ENCODE results near the gene CCDC28B.

- TF ChIP-seq POLR2AphosphoS5 (IDR thresholded peaks at IDR 0.05) (no peak), CTCF (IDR thresholded peaks at IDR 0.05) (no peak)
Observed at GRCh38 chr1:32151319-32151787, 49.0 kb upstream of the CCDC28B start.
